GM12892 (cell line): ENCODE data around the gene ARHGAP10.

Experiments used
- DNase-seq: peaks from one replicate; pipeline ENCODE4 v3.0.0; 2011; ENCODE audit not compliant: insufficient read length
- FAIRE-seq: peaks from 2 replicates; lab custom pipeline; 2011; peaks lifted over from hg19 to GRCh38; lab: Jason Lieb, UNC
- POLR2A ChIP-seq: IDR thresholded peaks from 2 replicates; pipeline ENCODE4 v1.6.1; 2011; ENCODE audit warnings: low read depth, low read length, control low read depth
- POLR2AphosphoS5 ChIP-seq: IDR thresholded peaks from 2 replicates; pipeline ENCODE4 v1.6.1; 2011; ENCODE audit warnings: low read depth, low read length, control low read depth
- TAF1 ChIP-seq: IDR thresholded peaks from 2 replicates; pipeline ENCODE4 v1.6.1; 2011; ENCODE audit warnings: low read depth, mild to moderate bottlenecking, control low read depth, low read length, borderline replicate concordance

The ARHGAP10 gene

DNA sequence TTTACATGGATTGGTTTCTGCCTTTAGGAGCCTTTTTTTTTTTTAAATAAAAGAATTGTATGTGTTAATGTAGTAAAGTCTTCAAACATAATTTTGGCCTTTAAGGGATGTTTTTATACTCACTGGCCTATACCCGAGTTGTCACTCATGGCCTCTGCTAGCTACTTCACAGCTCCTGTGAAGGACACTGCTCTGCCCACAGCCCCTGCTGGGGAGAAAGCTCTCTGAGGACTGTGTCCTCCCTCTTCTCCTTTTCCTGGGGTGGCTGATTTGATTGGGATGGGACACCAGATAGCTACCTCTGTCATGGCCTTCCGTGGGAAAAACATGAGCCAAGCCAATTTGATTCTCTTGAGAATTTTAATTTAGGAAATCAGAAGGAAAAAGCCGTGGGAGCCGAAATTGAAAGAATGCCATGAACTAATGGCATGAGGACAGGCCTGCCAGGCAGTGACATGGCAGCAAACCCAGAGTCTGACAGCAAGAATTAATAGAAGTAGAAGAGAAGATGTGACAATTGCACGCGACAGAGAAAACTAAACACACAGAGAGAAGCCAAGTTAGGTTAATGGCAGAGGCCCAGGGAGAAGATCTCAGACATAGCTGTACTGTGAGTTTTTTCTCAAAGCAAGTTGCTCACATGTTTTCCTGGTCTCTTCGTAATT, 81.4 kb downstream of the ARHGAP10 start:
- no peak for TF ChIP-seq POLR2AphosphoS5
- TF ChIP-seq POLR2A = no peak
- TF ChIP-seq TAF1 = no peak
- DNase-seq (no peak), FAIRE-seq (no peak)

DNA sequence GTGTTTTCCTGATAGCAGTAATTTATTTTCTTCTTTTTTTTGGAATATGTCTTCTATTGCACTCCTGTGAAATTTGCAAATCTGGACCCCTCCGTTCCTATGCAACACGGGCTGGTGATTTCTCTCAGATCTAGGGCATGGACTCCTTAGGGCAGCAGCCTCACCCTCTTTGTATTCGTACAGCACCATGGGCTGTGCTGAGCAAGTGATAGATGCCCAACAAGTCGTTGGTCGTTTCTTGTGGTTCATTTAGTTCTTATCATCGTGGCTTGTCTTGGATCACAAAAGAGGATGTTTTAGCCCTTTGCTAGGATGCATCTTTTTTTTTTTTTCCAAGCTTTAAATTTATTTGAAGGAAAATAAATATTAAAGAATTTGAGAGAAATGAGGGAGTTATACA, 82.1 kb downstream of the ARHGAP10 start:
- DNase-seq (no peak), FAIRE-seq (no peak)
- TF ChIP-seq POLR2AphosphoS5 = no peak
- TF ChIP-seq TAF1 = no peak
- no peak for TF ChIP-seq POLR2A

DNA sequence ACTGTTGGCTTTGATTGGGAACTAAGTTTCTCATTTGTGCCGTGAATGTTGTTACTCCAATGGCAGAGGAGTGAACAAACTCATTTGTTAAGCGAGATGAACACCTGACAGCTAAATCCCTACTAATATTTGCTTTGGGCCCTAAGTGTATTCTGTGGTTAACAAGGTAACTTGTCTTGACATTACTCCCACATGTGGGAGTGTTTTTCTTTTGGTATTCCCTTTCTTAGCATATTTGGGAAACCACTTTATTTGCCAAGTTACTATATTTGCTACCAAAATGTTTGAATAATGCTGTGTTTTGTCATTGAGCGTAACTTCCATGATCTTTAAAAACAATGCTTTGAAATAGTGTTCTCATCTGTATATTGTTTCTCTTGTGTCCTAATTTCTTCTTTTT, 82.5 kb downstream of the ARHGAP10 start:
- FAIRE-seq = no peak
- no peak for DNase-seq
- TF ChIP-seq POLR2AphosphoS5 = no peak
- no peak for TF ChIP-seq POLR2A
- no peak for TF ChIP-seq TAF1

DNA sequence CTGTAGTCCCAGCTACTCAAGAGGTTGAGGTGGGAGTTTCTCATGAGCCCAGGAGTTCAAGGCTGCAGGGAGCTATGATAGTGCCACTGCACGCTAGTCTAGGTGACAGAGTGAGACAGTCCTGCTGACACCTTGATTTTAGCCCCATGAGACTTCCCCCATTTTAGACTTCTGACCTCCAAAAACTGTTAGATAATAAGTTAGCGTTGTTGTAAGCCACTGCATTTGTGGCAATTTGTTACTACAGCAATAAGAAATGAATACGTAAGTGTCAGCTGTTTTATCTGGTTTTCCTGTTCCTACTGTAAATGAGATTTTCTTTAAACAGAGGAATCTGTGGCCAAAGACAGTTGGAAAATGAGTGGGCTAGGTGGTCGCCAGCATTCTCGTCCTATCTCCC, 83.9 kb downstream of the ARHGAP10 start:
- DNase-seq = no peak
- TF ChIP-seq TAF1 (no peak), POLR2AphosphoS5 (no peak), POLR2A (no peak)
- no peak for FAIRE-seq

DNA sequence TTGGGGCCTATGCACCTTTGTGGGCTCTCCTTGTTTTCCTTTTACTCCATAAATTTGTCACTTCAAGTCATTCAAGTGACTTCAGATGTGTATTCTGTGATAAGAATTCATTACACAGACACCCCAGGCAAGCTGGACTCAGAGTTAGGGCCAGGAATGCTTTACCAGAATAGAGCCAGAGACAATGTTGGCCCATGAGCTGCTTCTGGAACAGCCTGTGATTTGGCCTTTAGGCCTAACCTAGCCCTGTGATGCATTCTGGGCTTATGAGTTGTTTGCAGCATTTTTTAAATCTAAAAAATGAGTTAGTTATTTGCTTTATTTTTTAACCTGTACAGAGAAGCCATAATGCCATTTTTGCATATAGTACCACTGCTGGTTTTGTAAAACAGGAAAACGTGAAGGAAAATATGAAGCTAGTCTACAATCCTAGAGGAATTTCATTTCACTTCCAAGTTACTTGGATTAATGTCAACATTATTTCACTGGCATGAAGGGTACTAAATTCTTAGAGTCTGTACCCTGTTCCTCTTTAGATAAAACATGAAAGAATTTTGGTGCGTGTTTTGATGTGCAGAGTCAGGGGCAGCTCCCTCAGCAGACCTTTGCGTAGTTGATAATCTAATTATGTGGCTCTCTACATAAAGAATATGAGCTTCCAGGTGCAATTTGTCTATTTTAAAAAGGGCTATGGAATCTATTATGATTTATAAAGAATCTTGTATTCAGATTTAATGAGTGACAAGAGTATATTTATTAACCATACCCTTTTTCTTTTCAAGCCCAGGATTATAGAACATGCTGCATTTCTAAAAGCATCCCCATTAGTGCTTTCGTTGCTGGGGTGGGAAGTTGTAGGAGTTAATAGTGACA, 84.7 kb downstream of the ARHGAP10 start:
- TF ChIP-seq POLR2AphosphoS5 = no peak
- TF ChIP-seq POLR2A = no peak
- TF ChIP-seq TAF1 = no peak
- DNase-seq (no peak), FAIRE-seq (no peak)

DNA sequence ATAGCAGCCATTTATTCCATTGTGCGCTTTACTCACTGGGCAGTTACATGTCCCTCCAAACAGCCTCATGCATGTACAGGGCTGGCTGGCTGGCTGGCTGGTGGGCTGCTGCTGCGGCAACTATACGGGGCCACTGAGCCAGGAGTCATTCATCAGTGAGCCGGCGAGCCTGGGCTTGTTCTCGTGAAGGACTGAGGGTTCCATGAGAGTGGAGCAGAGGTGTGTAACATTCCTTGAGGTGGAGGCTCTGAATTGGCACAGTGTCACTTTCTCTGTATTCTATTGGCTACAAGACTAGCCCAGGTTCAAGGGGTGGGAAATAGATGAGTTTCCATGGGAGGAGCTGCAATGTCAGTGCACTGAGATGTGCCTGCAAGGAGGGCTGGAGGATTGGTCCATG, 89.1 kb downstream of the ARHGAP10 start:
- DNase-seq (no peak), FAIRE-seq (no peak)

DNA sequence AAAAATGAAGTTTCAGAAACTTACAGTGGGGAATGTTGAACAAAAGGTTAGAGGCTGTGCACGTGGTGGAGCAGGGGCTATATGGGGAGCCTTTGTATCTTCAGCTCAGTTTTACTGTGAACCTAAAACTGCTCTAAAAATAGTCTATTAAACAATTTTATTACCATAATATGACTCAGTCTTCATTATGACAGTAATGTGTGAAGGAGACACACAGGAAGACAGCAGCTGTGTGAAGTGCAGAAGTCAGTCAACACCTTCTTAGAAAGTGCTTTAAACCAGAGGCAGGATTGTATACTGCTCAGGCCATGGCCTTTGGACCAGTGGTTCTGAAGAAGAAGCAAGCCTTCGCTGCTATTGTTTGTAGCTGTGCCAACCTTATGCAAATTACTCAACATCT, 89.7 kb downstream of the ARHGAP10 start:
- no peak for TF ChIP-seq POLR2A
- TF ChIP-seq TAF1 = no peak
- no peak for TF ChIP-seq POLR2AphosphoS5
- FAIRE-seq = peak; percentile 70
- DNase-seq = no peak

More for the DNA sequence above, 89.1 kb downstream of the ARHGAP10 start:
- TF ChIP-seq TAF1 = no peak
- no peak for TF ChIP-seq POLR2AphosphoS5
- no peak for TF ChIP-seq POLR2A

DNA sequence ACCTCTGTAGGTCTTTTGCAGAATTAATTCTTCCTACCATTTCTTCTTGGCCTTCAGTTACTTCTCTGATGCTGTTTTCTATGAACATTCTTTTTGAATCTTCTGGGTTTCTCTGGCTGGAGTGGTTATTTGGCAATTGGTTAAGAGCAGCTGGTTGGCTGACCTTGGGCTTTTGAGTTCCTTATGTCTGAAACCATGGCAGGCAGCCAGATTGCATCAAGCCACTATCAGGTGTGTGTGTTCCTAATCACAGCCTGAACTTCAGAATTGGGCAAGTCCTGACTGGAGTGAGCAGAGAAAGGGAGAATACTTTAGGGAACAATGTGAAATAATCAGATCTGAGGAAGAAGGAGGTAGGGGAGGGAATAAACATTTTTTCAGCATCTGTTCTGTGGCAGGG, 90.2 kb downstream of the ARHGAP10 start:
- FAIRE-seq (no peak), DNase-seq (no peak)
- TF ChIP-seq TAF1 (no peak), POLR2AphosphoS5 (no peak), POLR2A (no peak)

DNA sequence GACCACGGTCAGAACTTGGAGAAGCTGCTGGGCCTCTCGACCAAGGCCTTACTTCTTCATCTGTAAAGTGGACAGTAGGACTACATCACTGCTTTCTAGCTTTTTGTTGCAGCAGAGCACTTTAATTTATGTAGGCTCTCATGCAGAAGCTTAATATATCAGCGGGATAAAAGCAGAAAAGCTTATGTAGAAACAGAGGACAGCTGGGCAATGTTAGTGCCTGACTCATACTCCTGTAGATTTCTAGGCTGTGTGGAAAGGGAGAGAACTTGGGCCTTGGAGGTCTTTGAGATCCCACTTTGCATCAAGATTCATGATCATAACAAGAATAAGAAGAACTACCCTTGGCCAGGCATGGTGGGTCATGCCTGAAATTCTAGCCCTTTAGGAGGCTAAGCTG, 91.2 kb downstream of the ARHGAP10 start:
- FAIRE-seq (no peak), DNase-seq (no peak)
- TF ChIP-seq POLR2AphosphoS5 (no peak), TAF1 (no peak), POLR2A (no peak)

DNA sequence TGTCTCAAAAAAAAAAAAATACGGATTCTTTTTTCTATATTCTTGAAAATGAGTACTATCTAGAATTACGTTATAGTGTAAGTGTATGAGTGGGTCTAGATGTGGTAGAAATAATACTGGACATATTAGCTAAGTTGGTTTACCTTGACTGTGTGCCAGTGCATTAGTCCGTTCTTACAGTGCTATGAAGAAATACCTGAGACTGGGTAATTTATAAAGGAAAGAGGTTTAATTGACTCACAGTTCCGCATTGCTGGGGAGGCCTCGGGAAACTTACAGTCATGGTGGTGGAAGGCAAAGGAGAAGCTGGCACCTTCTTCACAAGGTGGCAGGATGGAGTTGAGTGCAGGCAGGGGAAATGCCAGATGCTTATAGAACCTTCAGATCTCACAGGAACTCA, 92.4 kb downstream of the ARHGAP10 start:
- TF ChIP-seq POLR2A = no peak
- no peak for TF ChIP-seq POLR2AphosphoS5
- no peak for TF ChIP-seq TAF1
- no peak for DNase-seq
- FAIRE-seq = no peak

DNA sequence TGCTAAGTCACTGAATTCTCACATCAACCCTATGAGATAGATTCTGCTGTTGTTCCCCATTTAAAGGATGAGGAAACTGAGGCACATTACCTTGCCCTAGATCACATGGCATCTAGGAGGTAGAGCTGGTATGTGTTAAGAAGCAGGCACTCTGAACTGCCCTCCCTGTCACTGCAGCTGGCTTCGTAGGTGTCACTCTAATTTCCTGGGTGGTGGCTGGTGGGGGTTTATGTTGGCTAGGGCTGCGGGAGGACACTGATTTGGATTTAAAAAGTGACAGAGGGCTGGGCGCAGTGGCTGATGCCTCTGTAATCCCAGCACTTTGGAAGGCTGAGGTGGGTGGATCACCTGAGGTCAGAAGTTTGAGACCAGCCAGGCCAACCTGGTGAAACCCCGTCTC, 93.0 kb downstream of the ARHGAP10 start:
- FAIRE-seq (no peak), DNase-seq (no peak)
- TF ChIP-seq POLR2A (no peak), TAF1 (no peak), POLR2AphosphoS5 (no peak)
